Hepatocyte (in vitro differentiated cells): ENCODE measurements around the gene SGMS2. TPM values are rescaled to one million over a fixed set of nuclear protein-coding genes. Genes with fewer than 3 reads are reported as not detected.

Experiments used
- DNase-seq: peaks from one replicate; pipeline ENCODE4 v3.0.0-alpha.2; 2016; ENCODE audit warnings: low spot score
- H2AFZ ChIP-seq: fragments of 200-600 bp; sonication (generic); 2 replicates; pipeline ENCODE4 v1.6.0; 2016; ENCODE audit warnings: antibody characterized with exemption, mild to moderate bottlenecking
- H3K27ac ChIP-seq: fragments of 200-600 bp; sonication (generic); 2 replicates; pipeline ENCODE4 v1.5.1; 2016; ENCODE audit warnings: mild to moderate bottlenecking
- H3K27me3 ChIP-seq: fragments of 200-600 bp; sonication (generic); 2 replicates; pipeline ENCODE4 v1.6.1; 2016
- H3K36me3 ChIP-seq: fragments of 200-600 bp; sonication (generic); replicated peaks from 2 replicates; pipeline ENCODE4 v1.5.1; 2016; ENCODE audit warnings: low read depth; ENCODE audit not compliant: insufficient read depth
- H3K4me1 ChIP-seq: fragments of 200-600 bp; sonication (generic); 2 replicates; pipeline ENCODE4 v1.5.1; 2016; ENCODE audit warnings: mild to moderate bottlenecking, moderate library complexity; ENCODE audit not compliant: insufficient read depth
- H3K4me2 ChIP-seq: fragments of 200-600 bp; sonication (generic); 2 replicates; pipeline ENCODE4 v1.6.0; 2016
- H3K4me3 ChIP-seq: fragments of 200-600 bp; sonication (generic); 2 replicates; pipeline ENCODE4 v1.5.1; 2016; ENCODE audit warnings: mild to moderate bottlenecking
- H3K79me2 ChIP-seq: fragments of 200-600 bp; sonication (generic); 2 replicates; pipeline ENCODE4 v1.6.0; 2017; ENCODE audit warnings: mild to moderate bottlenecking
- H3K9me2 ChIP-seq: fragments of 200-600 bp; sonication (generic); replicated peaks from 2 replicates; pipeline ENCODE4 v1.6.0; 2017; ENCODE audit warnings: mild to moderate bottlenecking; ENCODE audit not compliant: insufficient read depth
- H3K9me3 ChIP-seq: fragments of 200-600 bp; sonication (generic); 2 replicates; pipeline ENCODE4 v1.5.1; 2016; ENCODE audit warnings: low read depth, mild to moderate bottlenecking
- H4K20me1 ChIP-seq: fragments of 200-600 bp; sonication (generic); 2 replicates; pipeline ENCODE4 v1.6.0; 2016; ENCODE audit warnings: mild to moderate bottlenecking; ENCODE audit not compliant: insufficient read depth, poor library complexity, severe bottlenecking
- EZH2 ChIP-seq: fragments of 200-600 bp; sonication (generic); IDR thresholded peaks from 2 replicates; pipeline ENCODE4 v1.6.1; 2016; ENCODE audit warnings: antibody characterized with exemption, mild to moderate bottlenecking, borderline replicate concordance
- EZH2phosphoT487 ChIP-seq: fragments of 200-600 bp; sonication (generic); IDR thresholded peaks from one replicate; pipeline ENCODE4 v1.6.1; 2018; ENCODE audit warnings: antibody characterized with exemption, mild to moderate bottlenecking, low read depth, moderate library complexity; ENCODE audit not compliant: unreplicated experiment, severe bottlenecking
- whole genome bisulfite sequencing: methylation state at CpG from one replicate; pipeline ENCODE4 v1.1.6; 2016; ENCODE audit warnings: low lambda C conversion rate; ENCODE audit errors: missing lambda C conversion rate; 5-methylcytosine and 5-hydroxymethylcytosine counted together
- polyA plus RNA-seq: library from polyadenylated mRNA; unstranded; fragments of >200 nt; fragmentation: Nextera tagmentation; extraction: Ambion mirVana; gene quantifications from 2 replicates; pipeline ENCODE4 v1.2.1, GENCODE V29; 2016
- total RNA-seq: library from RNA; depleted of rRNA; stranded (reverse); fragments of >200 nt; gene quantifications from 2 replicates; pipeline ENCODE4 v1.2.3, GENCODE V29; 2014
- TF ChIP-seq, protein P1 (sequence below): fragments of 200-600 bp; sonication (generic); IDR thresholded peaks from 2 replicates; pipeline ENCODE4 v1.5.1; 2016; ENCODE audit warnings: antibody characterized with exemption, mild to moderate bottlenecking; ENCODE audit not compliant: poor library complexity

Gene SGMS2
- total and polyA plus RNA-seq, 2 experiments from 2014 or later = 33.1 to 75.7 TPM

DNA sequence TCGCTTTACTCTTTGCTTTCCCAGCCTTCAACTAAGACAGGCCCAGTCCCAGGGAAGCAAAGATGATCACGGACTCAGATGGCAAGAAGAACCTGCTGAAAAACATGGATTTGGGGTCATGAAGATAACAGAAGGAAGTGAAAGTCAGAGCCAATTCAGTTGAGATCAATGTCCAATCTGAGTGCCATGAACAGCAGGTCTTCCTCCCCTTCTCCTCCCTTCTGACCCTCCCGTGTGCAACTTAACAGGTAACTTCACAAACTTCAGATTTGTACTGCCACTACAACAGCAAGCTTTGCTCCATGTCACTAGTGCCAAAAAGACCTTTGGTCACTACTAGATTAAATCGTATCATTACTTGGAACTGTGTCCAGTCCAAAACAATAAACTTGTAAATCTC, 15.5 kb upstream of the SGMS2 start:
- no peaks in the 10 kb centered on the region for H3K36me3 ChIP-seq
- no peak overlapping the region for H3K27ac ChIP-seq
- H3K4me1 ChIP-seq = no peaks in the 10 kb centered on the region
- no peaks in the 10 kb centered on the region for H3K9me2 ChIP-seq
- DNase-seq = no peak
- H4K20me1 ChIP-seq = no peaks in the 10 kb centered on the region
- 81% methylated on average over 4 of the region's 4 CpGs for WGBS
- H3K27me3 ChIP-seq = no peaks in the 10 kb centered on the region
- H3K9me3 ChIP-seq = no peaks in the 10 kb centered on the region
- H3K4me2 ChIP-seq = no peak overlapping the region
- no peak overlapping the region for H2AFZ ChIP-seq
- H3K4me3 ChIP-seq = no peak overlapping the region
- TF ChIP-seq, protein P1, sequence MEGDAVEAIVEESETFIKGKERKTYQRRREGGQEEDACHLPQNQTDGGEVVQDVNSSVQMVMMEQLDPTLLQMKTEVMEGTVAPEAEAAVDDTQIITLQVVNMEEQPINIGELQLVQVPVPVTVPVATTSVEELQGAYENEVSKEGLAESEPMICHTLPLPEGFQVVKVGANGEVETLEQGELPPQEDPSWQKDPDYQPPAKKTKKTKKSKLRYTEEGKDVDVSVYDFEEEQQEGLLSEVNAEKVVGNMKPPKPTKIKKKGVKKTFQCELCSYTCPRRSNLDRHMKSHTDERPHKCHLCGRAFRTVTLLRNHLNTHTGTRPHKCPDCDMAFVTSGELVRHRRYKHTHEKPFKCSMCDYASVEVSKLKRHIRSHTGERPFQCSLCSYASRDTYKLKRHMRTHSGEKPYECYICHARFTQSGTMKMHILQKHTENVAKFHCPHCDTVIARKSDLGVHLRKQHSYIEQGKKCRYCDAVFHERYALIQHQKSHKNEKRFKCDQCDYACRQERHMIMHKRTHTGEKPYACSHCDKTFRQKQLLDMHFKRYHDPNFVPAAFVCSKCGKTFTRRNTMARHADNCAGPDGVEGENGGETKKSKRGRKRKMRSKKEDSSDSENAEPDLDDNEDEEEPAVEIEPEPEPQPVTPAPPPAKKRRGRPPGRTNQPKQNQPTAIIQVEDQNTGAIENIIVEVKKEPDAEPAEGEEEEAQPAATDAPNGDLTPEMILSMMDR = no peak
- no peak for TF ChIP-seq EZH2phosphoT487
- no peak for TF ChIP-seq EZH2
- H3K79me2 ChIP-seq = no peaks in the 10 kb centered on the region

DNA sequence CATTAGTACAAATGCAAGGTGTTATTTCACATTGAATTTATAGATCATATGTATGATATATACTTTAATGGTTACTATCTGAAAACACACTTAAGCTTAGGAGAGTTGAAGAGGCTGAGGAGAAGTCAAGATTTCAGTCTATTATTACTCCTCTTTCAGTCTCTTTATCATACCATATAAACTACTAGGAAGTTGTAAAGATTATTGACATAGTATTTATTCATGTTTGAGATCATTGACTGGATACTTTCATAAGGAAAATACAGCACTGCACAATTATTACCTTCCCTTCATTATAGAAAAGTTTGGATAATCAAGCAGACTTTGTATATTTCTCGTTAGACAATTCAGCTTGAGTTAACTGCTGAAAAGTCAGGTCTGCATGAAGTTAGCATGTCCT, 10.0 kb upstream of the SGMS2 start:
- H3K27ac ChIP-seq = no peak overlapping the region
- no peak overlapping the region for H2AFZ ChIP-seq
- no peaks in the 10 kb centered on the region for H3K79me2 ChIP-seq
- H3K9me2 ChIP-seq = no peaks in the 10 kb centered on the region
- H3K4me1 ChIP-seq = peaks cover 3% of the 10 kb centered on the region
- no peaks in the 10 kb centered on the region for H3K36me3 ChIP-seq
- TF ChIP-seq, protein P1 = no peak
- no peak for TF ChIP-seq EZH2phosphoT487
- WGBS = 69% methylated on average over 1 of the region's 1 CpG
- H4K20me1 ChIP-seq = no peaks in the 10 kb centered on the region
- H3K9me3 ChIP-seq = no peaks in the 10 kb centered on the region
- no peaks in the 10 kb centered on the region for H3K27me3 ChIP-seq
- DNase-seq = no peak
- H3K4me2 ChIP-seq = no peak overlapping the region
- no peak overlapping the region for H3K4me3 ChIP-seq

DNA sequence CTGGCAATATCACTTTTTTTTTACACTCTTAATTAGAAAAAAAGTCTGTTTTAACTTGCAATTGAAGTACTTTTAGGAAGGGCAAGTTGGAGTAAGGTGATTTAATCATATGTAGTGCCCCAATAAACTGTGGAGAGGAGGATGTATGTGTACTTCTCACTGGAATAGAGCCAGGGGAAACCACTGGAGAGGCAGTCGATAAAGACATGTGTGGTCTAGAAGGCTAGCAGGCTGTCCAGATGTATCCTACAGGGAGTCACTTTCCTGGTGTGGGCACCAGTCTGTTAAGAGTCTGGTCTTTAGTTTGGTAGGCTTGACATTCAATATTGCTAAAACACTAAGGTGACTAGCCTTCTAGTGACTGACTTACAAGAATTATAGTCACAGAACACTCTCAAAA, 9.6 kb upstream of the SGMS2 start:
- Histone ChIP-seq H3K27ac (no peak overlapping the region), H3K4me2 (no peak overlapping the region), H3K4me3 (no peak overlapping the region), H3K9me2 (no peaks in the 10 kb centered on the region), H3K79me2 (no peaks in the 10 kb centered on the region), H4K20me1 (no peaks in the 10 kb centered on the region), H2AFZ (no peak overlapping the region), H3K4me1 (peaks cover 3% of the 10 kb centered on the region), H3K27me3 (no peaks in the 10 kb centered on the region), H3K36me3 (no peaks in the 10 kb centered on the region), H3K9me3 (no peaks in the 10 kb centered on the region)
- WGBS = 67% methylated on average over 1 of the region's 1 CpG
- no peak for DNase-seq
- TF ChIP-seq, protein P1 = no peak
- no peak for TF ChIP-seq EZH2phosphoT487

DNA sequence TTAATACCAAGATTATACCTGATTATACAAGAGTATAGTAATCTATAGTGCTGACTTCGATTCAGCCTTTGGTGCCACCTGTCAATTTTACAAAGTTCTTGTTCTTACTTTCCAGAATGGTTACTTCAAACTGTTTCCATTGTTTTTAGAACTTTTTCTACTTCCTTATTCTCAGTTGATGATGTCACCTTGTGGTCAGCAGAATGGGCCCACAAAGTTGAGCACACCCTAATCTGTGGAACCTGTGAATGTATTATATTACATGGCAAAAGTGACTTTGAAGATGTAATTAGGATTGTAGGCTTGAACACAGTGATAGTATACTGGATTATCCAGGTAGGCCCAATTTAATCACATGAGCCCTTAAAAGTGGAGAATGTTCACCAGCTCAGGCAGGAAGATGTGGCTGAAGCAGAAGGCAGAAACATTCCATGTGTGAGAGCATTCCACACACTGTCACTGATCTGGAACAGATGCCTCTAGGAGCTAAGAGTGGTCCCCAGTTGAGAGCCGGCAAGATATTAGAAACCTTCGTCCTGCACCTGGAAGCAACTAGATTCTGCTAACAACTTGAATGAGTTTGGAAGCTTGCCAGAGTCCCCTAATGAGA, 6.3 kb upstream of the SGMS2 start:
- TF ChIP-seq, protein P1 = no peak
- TF ChIP-seq EZH2phosphoT487 (no peak), EZH2 (no peak)
- Histone ChIP-seq H3K4me3 (no peak overlapping the region), H3K9me3 (no peaks in the 10 kb centered on the region), H3K9me2 (no peaks in the 10 kb centered on the region), H3K4me1 (peaks cover 4% of the 10 kb centered on the region), H4K20me1 (no peaks in the 10 kb centered on the region), H2AFZ (no peak overlapping the region), H3K4me2 (no peak overlapping the region), H3K27ac (no peak overlapping the region), H3K27me3 (no peaks in the 10 kb centered on the region), H3K36me3 (no peaks in the 10 kb centered on the region), H3K79me2 (no peaks in the 10 kb centered on the region)
- no peak for DNase-seq
- WGBS = 73% methylated on average over 3 of the region's 3 CpGs
